Colonic mucosa (tissue), 4 donors: Measurements from ENCODE around the gene ATF4. TPM values are rescaled to one million over a fixed set of nuclear protein-coding genes. Genes with fewer than 3 reads are reported as not detected.

Experiments used
- DNase-seq: peaks from one replicate; pipeline ENCODE4 v3.0.0-alpha.2; 2020
- H3K27ac ChIP-seq: fragments of 200-600 bp; one replicate; pipeline ENCODE4 v1.8.0; 2021
- H3K27me3 ChIP-seq: fragments of 200-600 bp; one replicate; pipeline ENCODE4 v1.8.0; 2021
- H3K36me3 ChIP-seq: fragments of 200-600 bp; one replicate; pipeline ENCODE4 v1.8.0; 2021
- H3K4me1 ChIP-seq: fragments of 200-600 bp; one replicate; pipeline ENCODE4 v1.8.0; 2021; ENCODE audit warnings: mild to moderate bottlenecking
- H3K4me3 ChIP-seq: fragments of 200-600 bp; one replicate; pipeline ENCODE4 v1.8.0; 2021
- H3K9ac ChIP-seq, 2 donors: one replicate each; pipeline ENCODE4 v1.7.0; 2013; ENCODE audit warnings: control low read depth in 2 of 2, low read depth in 2 of 2, low read length in 2 of 2
- H3K9me3 ChIP-seq: fragments of 200-600 bp; one replicate; pipeline ENCODE4 v1.8.0; 2021
- intact Hi-C: fragments of 100-400 bp; cut with DNase I; formaldehyde crosslinking; loops from one replicate; pipeline ENCODE4 v1.14.1; 2022
- total RNA-seq, 2 donors: library from RNA; stranded (reverse); fragmentation: NEBNext Ultra II Directional in 1 of 2; extraction: Animal tissue kit (Norgen Biotek cat#: 25700) in 1 of 2; gene quantifications; one replicate each; pipeline ENCODE4 v1.2.1, GENCODE V29; 2021
- TF ChIP-seq, protein P1 (sequence below): fragments of 200-600 bp; IDR thresholded peaks from one replicate; pipeline ENCODE4 v1.8.0; 2022; ENCODE audit warnings: antibody characterized with exemption, mild to moderate bottlenecking
- donor health status: healthy.
- donor health status: DM: no; HTN: no; CAD: no.
- donor health status: DM: no; HTN: no; CAD: no.

The ATF4 gene
- total RNA-seq, 2 donors from 2014 or later = 279 to 302 TPM

DNA sequence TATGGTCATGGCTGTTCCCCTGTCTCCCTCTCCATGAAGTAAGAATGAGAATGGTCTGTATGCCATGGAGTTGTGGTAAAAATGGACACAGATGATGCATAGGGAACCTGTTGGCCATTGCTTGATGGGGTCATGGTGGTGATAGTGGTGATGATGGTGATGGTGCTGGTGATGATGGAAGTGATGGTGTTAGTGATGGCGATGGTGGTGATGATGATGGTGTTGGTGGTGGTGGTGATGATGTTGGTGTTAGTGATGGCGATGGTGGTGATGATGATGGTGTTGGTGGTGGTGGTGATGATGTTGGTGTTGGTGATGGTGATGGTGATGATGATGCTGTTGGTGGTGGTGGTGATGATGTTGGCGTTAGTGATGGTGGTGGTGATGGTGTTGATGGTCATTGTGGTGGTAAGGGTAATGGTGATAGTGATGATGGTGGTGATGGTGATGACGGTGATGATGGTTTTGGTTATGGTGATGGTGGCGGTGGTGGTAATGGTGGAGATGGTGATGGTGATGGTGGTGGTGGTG is 45.1 kb downstream of the ATF4 start:
- Histone ChIP-seq H3K9ac (no peak overlapping the region), H3K36me3 (no peaks in the 10 kb centered on the region), H3K9me3 (no peaks in the 10 kb centered on the region), H3K27me3 (no peaks in the 10 kb centered on the region), H3K4me3 (no peak overlapping the region), H3K4me1 (no peaks in the 10 kb centered on the region), H3K27ac (no peak overlapping the region)
- no peak for DNase-seq
- intact Hi-C loops = no loop called here
- TF ChIP-seq, protein P1, sequence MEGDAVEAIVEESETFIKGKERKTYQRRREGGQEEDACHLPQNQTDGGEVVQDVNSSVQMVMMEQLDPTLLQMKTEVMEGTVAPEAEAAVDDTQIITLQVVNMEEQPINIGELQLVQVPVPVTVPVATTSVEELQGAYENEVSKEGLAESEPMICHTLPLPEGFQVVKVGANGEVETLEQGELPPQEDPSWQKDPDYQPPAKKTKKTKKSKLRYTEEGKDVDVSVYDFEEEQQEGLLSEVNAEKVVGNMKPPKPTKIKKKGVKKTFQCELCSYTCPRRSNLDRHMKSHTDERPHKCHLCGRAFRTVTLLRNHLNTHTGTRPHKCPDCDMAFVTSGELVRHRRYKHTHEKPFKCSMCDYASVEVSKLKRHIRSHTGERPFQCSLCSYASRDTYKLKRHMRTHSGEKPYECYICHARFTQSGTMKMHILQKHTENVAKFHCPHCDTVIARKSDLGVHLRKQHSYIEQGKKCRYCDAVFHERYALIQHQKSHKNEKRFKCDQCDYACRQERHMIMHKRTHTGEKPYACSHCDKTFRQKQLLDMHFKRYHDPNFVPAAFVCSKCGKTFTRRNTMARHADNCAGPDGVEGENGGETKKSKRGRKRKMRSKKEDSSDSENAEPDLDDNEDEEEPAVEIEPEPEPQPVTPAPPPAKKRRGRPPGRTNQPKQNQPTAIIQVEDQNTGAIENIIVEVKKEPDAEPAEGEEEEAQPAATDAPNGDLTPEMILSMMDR = no peak

DNA sequence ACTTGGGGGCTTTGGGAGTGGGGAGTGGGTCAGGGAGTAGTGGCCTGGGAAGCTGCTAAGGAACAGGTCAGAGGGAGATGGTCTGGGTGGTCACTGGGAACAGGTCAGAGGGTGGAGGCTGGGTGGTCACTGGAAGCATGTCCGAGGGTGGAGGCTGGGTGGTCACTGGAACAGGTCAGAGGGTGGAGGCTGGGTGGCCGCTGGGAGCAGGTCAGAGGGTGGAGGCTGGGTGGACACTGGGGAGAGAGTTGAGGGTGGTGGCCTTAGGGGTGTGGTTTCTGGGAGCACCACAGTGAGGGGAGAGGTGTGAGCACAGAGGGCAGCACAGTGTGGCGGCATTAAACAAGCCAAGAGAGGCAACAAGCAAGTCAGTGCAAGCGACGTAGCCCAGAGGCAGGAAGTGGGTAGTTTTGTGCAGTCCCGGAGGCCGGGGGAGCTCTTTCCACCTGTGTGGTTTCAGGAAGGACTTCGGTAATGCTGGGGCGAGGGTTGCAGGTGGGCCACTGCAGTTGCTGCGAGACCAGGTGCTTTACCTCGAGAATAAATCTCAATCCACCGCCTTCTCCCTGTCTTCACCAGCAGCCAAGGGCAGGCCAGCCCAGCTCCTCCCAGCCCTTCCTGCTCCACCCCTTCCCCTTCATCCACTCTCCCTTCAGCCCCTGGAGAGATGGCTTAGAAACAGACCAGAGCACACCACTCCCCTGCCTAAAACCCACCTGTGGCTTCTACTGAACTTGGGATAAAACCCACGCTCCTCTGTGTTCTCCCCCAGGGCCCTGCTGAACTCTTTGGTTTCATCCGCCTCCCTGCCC is 47.0 kb downstream of the ATF4 start:
- Histone ChIP-seq H3K9me3 (no peaks in the 10 kb centered on the region), H3K27ac (no peak overlapping the region), H3K36me3 (no peaks in the 10 kb centered on the region), H3K4me1 (no peaks in the 10 kb centered on the region), H3K27me3 (no peaks in the 10 kb centered on the region), H3K9ac (no peak overlapping the region), H3K4me3 (no peak overlapping the region)
- TF ChIP-seq, protein P1 = no peak
- no peak for DNase-seq
- intact Hi-C loops = no loop called here

DNA sequence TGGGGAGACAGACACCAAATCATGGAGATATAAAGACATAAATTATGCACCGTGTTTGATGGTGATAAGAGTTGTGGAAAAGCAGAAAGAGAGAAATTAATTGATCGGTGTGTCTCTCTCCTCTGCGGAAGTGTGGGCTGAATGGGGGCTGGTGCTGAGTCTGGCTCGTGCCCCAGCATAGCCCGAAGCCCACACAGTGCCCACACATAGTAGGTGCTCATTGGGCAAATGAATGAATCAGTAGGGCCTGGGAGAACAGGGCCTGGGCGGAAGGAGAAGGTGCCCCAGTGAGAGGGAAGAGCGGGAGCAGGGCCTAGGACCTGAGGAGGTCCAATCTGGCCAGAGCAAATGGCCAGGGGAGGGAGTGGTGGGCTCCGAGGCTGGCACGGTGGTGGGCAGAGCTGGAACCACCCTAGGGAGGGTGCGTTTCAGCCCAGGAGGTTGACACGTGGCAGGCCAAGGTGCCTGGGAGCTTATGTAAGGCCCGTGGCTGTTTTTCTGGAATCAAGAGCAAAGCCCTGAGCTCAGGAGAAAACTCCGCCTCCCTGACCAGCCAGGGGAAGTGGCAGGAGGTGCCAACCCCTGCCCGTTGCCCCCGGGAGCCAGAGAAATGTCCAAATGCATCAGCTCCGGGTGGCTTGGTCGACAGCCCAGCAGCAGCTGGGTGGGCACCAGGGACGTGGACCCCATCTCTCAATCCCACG is 48.1 kb downstream of the ATF4 start:
- H3K4me3 ChIP-seq = no peak overlapping the region
- no peaks in the 10 kb centered on the region for H3K36me3 ChIP-seq
- no peaks in the 10 kb centered on the region for H3K4me1 ChIP-seq
- H3K27ac ChIP-seq = no peak overlapping the region
- no peak overlapping the region for H3K9ac ChIP-seq
- DNase-seq = no peak
- no peaks in the 10 kb centered on the region for H3K9me3 ChIP-seq
- no peaks in the 10 kb centered on the region for H3K27me3 ChIP-seq
- TF ChIP-seq, protein P1 = no peak
- intact Hi-C loops = no loop called here

DNA sequence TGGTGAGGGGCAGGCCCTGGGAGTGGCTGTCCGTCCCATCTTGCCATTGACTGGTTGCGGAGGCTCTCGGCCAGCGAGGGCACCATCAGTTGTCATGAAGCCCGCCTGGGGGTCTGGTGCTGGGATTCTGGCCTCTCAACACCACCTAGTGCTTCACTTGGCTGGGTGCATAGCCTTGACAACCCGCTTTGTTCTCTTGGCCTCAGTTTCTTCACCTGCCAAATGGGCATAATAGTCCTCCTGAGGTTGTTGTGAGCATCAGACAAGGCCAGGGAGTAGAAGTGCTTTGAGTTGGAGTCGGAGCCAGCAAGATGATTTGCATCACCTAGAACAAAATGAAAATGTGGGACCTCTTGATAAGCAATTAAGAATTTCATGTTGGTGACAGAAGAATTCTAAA is 48.7 kb downstream of the ATF4 start:
- intact Hi-C loops = no loop called here
- H3K36me3 ChIP-seq = no peaks in the 10 kb centered on the region
- H3K9ac ChIP-seq = no peak overlapping the region
- no peak overlapping the region for H3K27ac ChIP-seq
- no peaks in the 10 kb centered on the region for H3K9me3 ChIP-seq
- no peaks in the 10 kb centered on the region for H3K27me3 ChIP-seq
- DNase-seq = no peak
- no peaks in the 10 kb centered on the region for H3K4me1 ChIP-seq
- TF ChIP-seq, protein P1 = no peak
- H3K4me3 ChIP-seq = no peak overlapping the region

DNA sequence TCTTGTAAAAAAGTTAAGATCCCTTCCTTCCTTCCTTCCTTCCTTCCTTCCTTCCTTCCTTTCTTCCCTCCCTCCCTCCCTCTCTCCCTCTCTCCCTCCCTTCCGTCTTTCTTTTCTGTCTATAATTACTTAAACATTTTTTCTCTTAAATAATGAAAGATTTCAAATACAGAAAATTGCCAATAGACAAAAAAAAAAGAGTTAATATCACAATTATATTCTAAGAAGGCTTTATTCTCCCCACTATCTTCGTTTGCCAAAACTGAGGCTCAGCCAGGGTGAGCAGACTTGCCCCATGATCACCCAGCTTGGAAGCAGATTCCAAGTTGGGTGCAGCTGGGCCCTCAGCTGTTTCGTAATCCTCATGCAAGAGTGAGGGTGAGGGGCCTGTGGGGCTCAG is 49.9 kb downstream of the ATF4 start:
- TF ChIP-seq, protein P1 = no peak
- H3K9me3 ChIP-seq = no peaks in the 10 kb centered on the region

More for the DNA sequence above, 49.9 kb downstream of the ATF4 start:
- intact Hi-C loops = no loop called here
- no peaks in the 10 kb centered on the region for H3K36me3 ChIP-seq
- no peak overlapping the region for H3K9ac ChIP-seq
- no peaks in the 10 kb centered on the region for H3K27me3 ChIP-seq
- H3K4me1 ChIP-seq = no peaks in the 10 kb centered on the region
- H3K4me3 ChIP-seq = no peak overlapping the region
- DNase-seq = no peak
- H3K27ac ChIP-seq = no peak overlapping the region
